Type B pancreatic cell (in vitro differentiated cells): ENCODE measurements around the gene HYDIN. TPM values are rescaled to one million over a fixed set of nuclear protein-coding genes. Genes with fewer than 3 reads are reported as not detected.
"Not testable (repeated sequence)": the region's sequence is repeated elsewhere in the genome, so short reads cannot be mapped to it uniquely, and the experiment has no call there.

Experiments used
- DNase-seq: peaks from one replicate; pipeline ENCODE4 v3.0.0; 2021; ENCODE audit warnings: mixed read lengths; ENCODE audit not compliant: unreplicated experiment; ENCODE audit errors: extremely low spot score
- H3K27ac Mint-ChIP-seq: 2 replicates; pipeline ENCODE4 v1.8.0; 2021; ENCODE audit warnings: mild to moderate bottlenecking, mixed read lengths
- H3K27me3 Mint-ChIP-seq: 2 replicates; pipeline ENCODE4 v1.8.0; 2021; ENCODE audit warnings: mixed read lengths
- H3K36me3 Mint-ChIP-seq: 2 replicates; pipeline ENCODE4 v1.8.0; 2021; ENCODE audit warnings: mixed read lengths
- H3K4me1 Mint-ChIP-seq: one replicate; pipeline ENCODE4 v1.8.0; 2021; ENCODE audit warnings: mixed read lengths; ENCODE audit not compliant: unreplicated experiment
- H3K4me3 Mint-ChIP-seq: 2 replicates; pipeline ENCODE4 v1.8.0; 2021; ENCODE audit warnings: mild to moderate bottlenecking, mixed read lengths
- H3K9me3 Mint-ChIP-seq: 2 replicates; pipeline ENCODE4 v1.8.0; 2021; ENCODE audit warnings: mixed read lengths
- total RNA-seq: library from RNA; stranded (reverse); gene quantifications from 2 replicates; pipeline ENCODE4 v1.2.1, GENCODE V29; 2021; ENCODE audit warnings: low replicate concordance

HYDIN gene
- total RNA-seq, 1 donor from 2014 or later: 19.7 TPM

GRCh38 chr16:71143246-71143645 lies 87.3 kb downstream of the HYDIN start:
- not testable (repeated sequence) for DNase-seq, H3K27me3 Mint-ChIP-seq, H3K27ac Mint-ChIP-seq, H3K4me1 Mint-ChIP-seq, H3K9me3 Mint-ChIP-seq, H3K4me3 Mint-ChIP-seq, H3K36me3 Mint-ChIP-seq

- not testable (repeated sequence) for H3K4me3 Mint-ChIP-seq, H3K36me3 Mint-ChIP-seq, H3K27me3 Mint-ChIP-seq, H3K9me3 Mint-ChIP-seq, H3K4me1 Mint-ChIP-seq, H3K27ac Mint-ChIP-seq, DNase-seq
Measured at GRCh38 chr16:71110565-71110964, 120.0 kb downstream of the HYDIN start.

GRCh38 chr16:71109656-71110208 lies 120.8 kb downstream of the HYDIN start:
- H3K36me3 Mint-ChIP-seq, H3K27me3 Mint-ChIP-seq, H3K4me3 Mint-ChIP-seq, DNase-seq, H3K4me1 Mint-ChIP-seq, H3K27ac Mint-ChIP-seq, H3K9me3 Mint-ChIP-seq: not testable (repeated sequence)

- not testable (repeated sequence) for H3K4me1 Mint-ChIP-seq, H3K9me3 Mint-ChIP-seq, H3K36me3 Mint-ChIP-seq, H3K27me3 Mint-ChIP-seq, H3K4me3 Mint-ChIP-seq, DNase-seq, H3K27ac Mint-ChIP-seq
Measured at GRCh38 chr16:71105881-71106280, 124.6 kb downstream of the HYDIN start.

- DNase-seq, H3K36me3 Mint-ChIP-seq, H3K4me1 Mint-ChIP-seq, H3K27me3 Mint-ChIP-seq, H3K27ac Mint-ChIP-seq, H3K4me3 Mint-ChIP-seq, H3K9me3 Mint-ChIP-seq: not testable (repeated sequence)
Measured at GRCh38 chr16:71083573-71083972, 146.9 kb downstream of the HYDIN start.

GRCh38 chr16:71080777-71081176 lies 149.7 kb downstream of the HYDIN start:
- DNase-seq, H3K36me3 Mint-ChIP-seq, H3K27ac Mint-ChIP-seq, H3K4me1 Mint-ChIP-seq, H3K9me3 Mint-ChIP-seq, H3K4me3 Mint-ChIP-seq, H3K27me3 Mint-ChIP-seq: not testable (repeated sequence)

- DNase-seq, H3K9me3 Mint-ChIP-seq, H3K4me3 Mint-ChIP-seq, H3K36me3 Mint-ChIP-seq, H3K27me3 Mint-ChIP-seq, H3K27ac Mint-ChIP-seq, H3K4me1 Mint-ChIP-seq: not testable (repeated sequence)
Measured at GRCh38 chr16:71080262-71080661, 150.3 kb downstream of the HYDIN start.

- H3K4me1 Mint-ChIP-seq, H3K27ac Mint-ChIP-seq, DNase-seq, H3K27me3 Mint-ChIP-seq, H3K36me3 Mint-ChIP-seq, H3K9me3 Mint-ChIP-seq, H3K4me3 Mint-ChIP-seq: not testable (repeated sequence)
Measured at GRCh38 chr16:71070651-71071050, 159.9 kb downstream of the HYDIN start.

- H3K4me1 Mint-ChIP-seq, H3K4me3 Mint-ChIP-seq, H3K27ac Mint-ChIP-seq, H3K27me3 Mint-ChIP-seq, DNase-seq, H3K36me3 Mint-ChIP-seq, H3K9me3 Mint-ChIP-seq: not testable (repeated sequence)
Measured at GRCh38 chr16:71069842-71070241, 160.7 kb downstream of the HYDIN start.

- H3K27me3 Mint-ChIP-seq, H3K9me3 Mint-ChIP-seq, H3K4me1 Mint-ChIP-seq, H3K4me3 Mint-ChIP-seq, H3K36me3 Mint-ChIP-seq, H3K27ac Mint-ChIP-seq, DNase-seq: not testable (repeated sequence)
Measured at GRCh38 chr16:71053897-71054609, 176.5 kb downstream of the HYDIN start.

- H3K4me1 Mint-ChIP-seq, DNase-seq, H3K27me3 Mint-ChIP-seq, H3K9me3 Mint-ChIP-seq, H3K36me3 Mint-ChIP-seq, H3K4me3 Mint-ChIP-seq, H3K27ac Mint-ChIP-seq: not testable (repeated sequence)
Measured at GRCh38 chr16:71050307-71050706, 180.2 kb downstream of the HYDIN start.

- H3K27me3 Mint-ChIP-seq, H3K9me3 Mint-ChIP-seq, H3K27ac Mint-ChIP-seq, H3K4me3 Mint-ChIP-seq, DNase-seq, H3K4me1 Mint-ChIP-seq, H3K36me3 Mint-ChIP-seq: not testable (repeated sequence)
Measured at GRCh38 chr16:71039368-71040111, 191.0 kb downstream of the HYDIN start.

GRCh38 chr16:71038421-71038820 lies 192.1 kb downstream of the HYDIN start:
- not testable (repeated sequence) for H3K4me3 Mint-ChIP-seq, H3K9me3 Mint-ChIP-seq, H3K27me3 Mint-ChIP-seq, DNase-seq, H3K36me3 Mint-ChIP-seq, H3K27ac Mint-ChIP-seq, H3K4me1 Mint-ChIP-seq

- not testable (repeated sequence) for H3K9me3 Mint-ChIP-seq, H3K27me3 Mint-ChIP-seq, H3K4me3 Mint-ChIP-seq, H3K36me3 Mint-ChIP-seq, DNase-seq, H3K4me1 Mint-ChIP-seq
- H3K27ac Mint-ChIP-seq: peak overlapping the region; percentile 71
Measured at GRCh38 chr16:71037987-71038386, 192.5 kb downstream of the HYDIN start.
